ENCODE measurements around the gene NBEA. TPM values are rescaled to one million over a fixed set of nuclear protein-coding genes. Genes with fewer than 3 reads are reported as not detected.

Gene NBEA
- total RNA-seq, 1 experiment from 2014 or later = not detected

DNA sequence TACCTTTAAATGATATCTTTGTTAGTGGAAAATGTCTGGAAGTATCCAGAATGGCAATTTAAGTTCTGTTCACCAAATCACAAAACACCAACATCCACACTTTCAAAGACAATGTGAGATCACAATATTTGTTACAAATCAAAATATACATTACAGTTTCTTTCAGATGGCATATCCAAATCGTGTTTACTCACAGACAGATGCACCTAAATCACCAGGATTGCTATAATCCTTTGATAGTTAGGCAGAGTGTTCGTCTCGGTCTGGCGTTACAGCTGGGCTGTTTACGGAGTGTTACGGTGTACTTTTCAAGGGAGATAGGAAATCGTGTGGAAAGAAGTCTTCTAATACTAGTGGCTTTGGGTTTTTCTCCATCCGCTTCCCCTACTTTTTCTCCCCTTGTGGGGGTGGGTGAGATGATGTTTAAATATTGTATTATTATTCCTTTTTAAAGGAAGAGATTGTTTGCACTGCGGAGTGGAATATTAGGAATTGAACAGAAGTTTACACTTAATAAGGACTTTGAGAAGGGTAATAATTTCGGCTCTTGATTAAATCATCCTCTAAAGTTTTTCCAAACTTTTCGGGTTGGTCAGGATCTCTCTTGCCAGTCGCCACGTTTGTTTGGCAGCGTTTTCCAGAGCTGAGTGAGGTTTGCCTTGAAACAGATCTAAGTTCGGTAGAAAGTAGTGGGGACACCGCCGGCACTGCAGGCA lies 532.6 kb downstream of the NBEA start:
- no peak for DNase-seq (ENCODE audit: low spot score)

DNA sequence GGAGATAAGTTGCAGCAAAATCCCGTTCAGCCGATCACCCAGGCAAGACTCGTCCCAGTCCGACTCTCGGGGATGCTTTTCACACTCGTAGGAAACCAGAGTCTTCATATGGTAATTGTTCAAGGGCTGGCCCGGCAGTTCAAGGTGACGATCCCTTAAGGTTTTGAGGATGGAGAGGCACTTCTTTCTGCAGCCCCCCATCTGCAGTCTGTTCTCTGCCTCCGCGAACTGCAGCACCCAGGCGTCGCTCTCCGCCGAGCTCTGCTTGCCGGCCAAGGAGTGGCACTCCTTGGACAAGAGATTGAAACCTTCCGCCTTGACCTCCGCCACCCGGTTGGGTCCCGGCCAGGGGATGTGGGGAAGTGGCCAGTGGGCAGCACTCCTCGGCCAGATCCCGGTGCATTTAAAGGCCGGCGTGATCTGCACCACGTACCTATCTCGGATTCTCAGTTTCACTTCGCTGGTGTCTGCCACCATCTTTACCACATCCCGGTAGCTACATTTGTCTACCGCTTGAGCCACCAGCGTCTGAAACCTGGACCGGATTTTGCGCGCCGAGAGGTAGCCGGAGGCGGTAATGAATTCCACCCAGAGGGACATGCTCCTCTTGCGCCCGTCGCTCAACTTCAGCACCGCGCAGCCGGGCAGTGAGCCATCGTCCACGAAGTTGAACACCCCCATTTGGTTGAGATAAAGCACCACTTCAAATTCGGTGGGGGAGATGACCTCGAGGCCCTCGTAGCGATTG lies 533.3 kb downstream of the NBEA start:
- no peak for DNase-seq (ENCODE audit: low spot score)

DNA sequence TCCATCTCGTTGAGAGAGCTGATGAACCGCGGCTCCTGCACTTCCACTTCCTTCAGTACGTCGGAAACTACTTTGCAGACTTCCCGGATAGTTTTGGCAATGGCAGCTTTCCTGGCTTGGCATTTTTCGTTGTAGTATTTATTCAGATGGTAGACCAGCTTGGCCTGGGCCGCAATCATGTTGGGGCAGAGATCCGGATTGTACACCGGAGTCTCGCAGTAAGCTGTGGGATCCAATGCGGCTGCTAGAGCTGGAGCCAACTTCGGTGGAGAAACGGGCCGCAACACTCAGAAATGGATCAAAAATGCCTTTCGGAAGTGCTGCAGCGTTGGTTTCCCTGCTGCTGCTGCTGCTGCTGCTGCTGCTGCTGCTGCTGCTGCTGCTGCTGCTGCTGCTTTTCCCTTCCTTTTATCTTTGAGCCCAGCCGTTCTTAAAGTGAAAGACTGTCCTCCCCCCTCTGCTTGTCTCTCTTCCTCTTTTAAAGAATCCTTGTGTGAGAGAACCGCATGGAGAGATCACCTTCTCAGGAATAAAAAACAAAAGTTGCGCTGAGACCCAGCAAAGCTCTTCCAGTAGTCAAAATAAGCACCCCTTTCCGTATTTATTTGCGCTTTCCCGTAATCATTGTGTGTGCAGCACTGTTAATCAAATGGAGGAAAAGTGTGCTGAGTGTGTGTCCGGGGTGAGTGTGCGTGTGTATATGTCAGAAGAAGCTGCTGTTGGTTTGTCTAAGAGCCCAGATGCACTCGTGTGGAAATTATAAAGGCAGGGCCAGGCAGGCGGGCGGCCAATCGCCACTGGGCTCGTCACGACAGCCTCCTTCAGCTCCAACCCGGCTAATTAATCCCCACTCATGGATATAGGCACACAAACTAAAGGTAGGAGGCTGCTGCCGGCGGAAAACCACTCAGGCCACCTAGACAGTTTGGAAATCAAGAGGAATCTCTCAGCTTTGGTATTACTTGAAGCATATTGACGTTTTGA lies 534.2 kb downstream of the NBEA start, which contains the start of gene MAB21L1:
TSS of gene MAB21L1 (minus strand) at position 730 of the 984 bp plus-strand sequence. CDS start at position 179, 551 bp downstream.
- no peak for DNase-seq (ENCODE audit: low spot score)

DNA sequence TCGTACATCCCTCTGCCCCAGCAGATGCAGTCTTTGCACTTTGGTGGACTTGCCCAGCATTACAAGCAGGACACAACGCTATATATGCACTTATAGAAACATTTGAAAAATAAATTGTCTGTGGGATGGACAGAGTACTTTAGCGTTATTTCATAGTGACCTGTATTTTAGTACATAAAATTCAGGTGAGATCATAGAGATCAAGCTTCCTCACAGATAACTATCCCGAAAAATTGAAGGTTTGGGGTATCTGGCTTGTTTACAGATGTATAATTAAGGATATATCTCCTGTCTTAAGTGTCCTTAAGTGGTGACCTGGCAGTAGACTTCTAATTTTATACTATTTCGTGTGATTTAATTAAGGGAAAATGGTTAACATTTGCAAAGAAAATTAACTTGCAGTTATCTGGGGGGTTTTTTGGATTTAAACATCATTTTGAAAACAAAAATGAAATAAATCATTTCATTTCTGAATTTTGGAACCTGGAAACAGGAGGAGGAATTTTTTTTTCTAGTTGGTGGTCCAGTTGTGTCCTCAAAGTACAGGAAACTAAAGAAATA lies 535.4 kb downstream of the NBEA start:
- no peak for DNase-seq (ENCODE audit: low spot score)

DNA sequence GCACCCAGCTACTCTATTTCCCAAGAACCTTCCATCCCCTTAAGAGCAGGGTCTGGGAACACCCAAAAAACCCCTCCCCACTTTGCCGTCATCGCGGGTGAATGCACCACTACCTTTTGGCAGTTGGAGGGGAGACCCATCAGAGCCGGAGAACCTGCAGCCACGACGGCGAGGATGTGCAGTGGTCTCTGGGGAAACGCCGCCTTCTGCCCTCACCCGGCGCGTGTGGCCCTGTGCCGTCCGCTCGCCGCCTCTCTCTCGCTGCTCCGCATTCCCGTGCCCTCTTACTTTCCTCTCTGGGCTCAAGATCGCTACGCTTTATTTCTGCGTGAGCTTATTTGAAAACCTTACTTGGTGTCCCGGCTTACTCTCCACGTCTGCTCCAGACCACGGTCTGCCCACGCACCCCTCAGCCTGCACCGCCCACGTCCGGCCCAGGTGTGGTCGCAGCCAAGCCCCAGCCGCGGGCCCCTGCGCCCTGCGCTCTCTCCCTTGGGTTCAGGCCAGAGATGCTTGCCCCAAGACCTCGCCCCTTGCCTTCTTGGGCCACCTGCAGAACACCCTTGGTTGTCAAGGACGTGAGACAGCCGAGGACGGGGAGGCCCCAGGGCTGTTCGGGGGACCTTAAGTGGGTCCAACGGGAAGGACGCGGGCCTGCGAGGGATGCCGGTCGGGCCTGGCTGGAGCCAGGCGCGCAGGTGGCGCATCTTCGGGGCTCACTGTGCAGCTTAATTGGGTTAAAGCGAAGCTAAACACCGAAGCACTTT lies 536.4 kb downstream of the NBEA start:
- no peak for DNase-seq (ENCODE audit: low spot score)

DNA sequence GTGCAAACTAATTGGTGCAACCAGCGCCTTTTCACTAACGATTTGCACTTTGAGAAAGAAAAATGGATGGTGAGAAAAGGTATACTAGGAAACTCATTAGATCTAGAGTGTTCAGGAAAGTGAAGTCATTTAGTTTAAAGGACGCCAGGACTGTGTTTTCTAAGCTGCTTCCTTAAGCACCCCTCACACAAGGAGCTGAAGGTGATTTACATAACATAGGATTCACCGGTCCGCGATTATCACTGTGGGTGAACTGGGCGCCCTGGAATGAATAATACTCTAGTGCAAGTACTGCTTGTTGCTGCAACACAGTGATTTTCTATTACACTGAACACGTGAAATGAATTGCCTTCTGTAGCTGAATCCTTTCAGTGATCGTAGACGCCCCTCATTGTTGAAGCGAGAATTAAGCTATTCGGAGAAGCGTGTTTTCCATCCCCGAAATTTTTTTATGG lies 537.0 kb downstream of the NBEA start:
- DNase-seq (ENCODE audit: low spot score) = no peak

DNA sequence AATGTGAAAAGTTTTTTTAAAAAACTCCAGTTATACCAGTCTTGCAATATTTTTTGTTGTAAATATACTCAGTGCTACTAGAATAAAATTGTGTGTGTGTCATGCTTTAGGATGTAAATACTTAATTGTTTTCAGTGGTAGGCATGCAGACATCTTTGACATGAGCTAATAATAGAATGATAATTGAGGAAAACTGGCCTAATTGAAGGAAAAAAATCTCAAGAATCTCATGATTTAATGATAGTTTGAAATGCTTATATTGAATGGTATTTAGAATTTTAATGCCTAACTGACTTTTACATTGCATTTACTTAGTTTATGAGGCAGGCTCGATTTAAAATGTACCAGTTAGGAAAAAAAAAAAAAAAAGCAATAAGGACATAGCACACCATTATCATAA lies 537.6 kb downstream of the NBEA start:
- DNase-seq (ENCODE audit: low spot score) = no peak

DNA sequence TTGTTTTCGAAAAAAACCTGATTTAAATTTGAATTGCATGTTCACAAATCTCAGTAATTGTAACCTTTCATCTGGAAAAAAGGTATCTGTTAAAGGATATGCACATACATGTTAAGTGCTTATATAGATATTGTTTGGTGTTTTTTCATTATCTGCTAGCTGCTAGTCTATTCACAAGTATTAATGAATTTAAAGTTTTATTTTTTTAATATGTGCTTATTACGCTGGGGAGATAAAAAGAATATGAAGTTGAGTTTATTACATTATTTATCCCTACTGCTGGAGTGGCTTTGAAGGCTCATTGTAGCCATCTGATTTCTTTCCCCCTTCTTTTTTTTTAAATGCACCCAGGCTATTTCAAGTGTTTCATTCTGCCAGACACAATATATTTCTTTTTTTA lies 538.3 kb downstream of the NBEA start:
- DNase-seq (ENCODE audit: low spot score) = no peak

DNA sequence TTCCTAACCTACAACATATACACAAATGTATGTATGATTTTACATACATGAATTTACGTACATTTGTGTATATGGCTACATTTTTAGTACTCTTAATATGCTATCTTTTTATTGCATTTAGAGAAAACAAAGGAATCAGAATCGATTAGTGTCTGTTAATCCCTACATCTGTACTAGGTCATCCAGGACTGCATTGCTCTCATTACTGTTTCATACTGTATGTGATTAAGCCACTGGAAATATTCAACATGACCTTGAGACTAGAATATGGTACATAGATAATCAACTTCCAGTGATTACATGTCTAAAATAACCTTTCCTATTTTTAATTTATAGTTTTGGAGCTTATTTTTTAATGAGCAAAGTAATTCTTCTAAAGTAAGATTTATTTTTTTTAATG lies 539.7 kb downstream of the NBEA start:
- no peak for DNase-seq (ENCODE audit: low spot score)

DNA sequence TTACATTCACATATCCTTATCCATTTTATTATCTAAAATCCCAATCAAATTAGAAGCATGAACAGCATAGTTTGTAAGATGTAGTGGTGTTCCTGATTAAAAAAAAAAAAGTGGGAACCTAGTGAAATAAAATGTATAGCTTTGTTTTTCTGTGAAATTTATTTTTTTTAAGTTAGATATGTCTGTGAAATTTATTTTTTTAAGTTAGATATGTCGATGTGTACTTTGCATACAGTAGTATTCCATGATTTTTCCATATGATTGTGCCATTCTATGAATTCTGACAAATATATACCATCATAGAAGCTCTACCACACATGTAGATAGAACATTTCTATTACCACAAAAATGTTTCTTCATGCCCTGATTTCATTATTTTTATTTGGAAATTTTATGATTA lies 540.5 kb downstream of the NBEA start:
- DNase-seq (ENCODE audit: low spot score) = no peak

DNA sequence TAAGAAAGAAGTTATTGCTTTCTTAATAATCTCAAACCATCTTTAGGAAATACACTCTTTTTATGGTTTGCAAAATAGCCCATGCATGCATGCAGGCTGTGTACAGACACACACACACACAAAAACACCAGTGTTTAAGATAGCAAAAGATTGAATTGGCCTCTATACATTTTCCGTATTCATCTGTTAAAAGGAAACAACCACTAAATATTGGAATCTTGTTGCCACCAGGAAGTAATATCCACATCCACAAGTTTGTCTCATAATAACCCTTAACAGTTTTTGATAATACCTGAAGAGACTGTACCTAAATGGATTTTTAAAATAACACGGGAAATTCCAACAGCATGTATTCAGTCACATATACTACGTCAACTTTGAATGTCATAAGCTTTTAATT lies 541.7 kb downstream of the NBEA start:
- no peak for DNase-seq (ENCODE audit: low spot score)

DNA sequence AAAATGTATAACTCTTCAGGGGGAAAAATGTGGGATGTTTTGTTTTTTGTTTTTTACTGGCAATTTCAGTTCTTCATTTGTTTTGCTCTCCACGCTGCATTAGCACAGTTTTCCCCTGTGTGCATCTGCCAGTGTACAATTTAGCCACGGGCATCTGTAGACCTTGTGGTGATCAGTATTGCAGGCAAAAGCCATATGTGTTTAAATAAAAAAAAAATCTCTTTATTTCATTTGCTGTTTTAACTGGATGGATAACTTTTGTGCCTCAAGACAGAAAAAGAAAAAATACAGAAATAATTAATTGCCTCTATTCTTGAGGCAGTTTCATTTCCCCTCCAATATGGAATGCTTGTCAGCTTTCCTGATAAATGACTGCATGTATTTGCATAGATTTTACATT lies 542.3 kb downstream of the NBEA start:
- no peak for DNase-seq (ENCODE audit: low spot score)

DNA sequence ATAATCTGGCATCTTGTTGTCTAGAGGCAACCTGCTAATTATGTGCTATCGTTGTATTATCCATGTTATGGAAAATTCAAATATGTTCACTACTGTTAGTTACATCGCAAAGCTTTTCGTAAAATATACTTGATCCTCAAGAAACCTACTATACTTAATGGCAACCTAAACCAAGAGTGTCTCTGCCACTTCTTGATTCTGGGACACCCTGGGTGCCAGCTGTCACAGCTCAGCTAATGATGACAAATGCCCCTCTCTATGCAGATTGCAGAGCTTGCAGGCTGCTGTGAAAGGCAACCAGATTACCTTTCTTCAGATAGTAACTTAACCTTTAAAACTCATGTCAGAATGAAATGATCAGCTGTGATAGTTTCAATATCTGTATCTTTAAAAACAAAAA lies 543.4 kb downstream of the NBEA start:
- DNase-seq (ENCODE audit: low spot score) = no peak

DNA sequence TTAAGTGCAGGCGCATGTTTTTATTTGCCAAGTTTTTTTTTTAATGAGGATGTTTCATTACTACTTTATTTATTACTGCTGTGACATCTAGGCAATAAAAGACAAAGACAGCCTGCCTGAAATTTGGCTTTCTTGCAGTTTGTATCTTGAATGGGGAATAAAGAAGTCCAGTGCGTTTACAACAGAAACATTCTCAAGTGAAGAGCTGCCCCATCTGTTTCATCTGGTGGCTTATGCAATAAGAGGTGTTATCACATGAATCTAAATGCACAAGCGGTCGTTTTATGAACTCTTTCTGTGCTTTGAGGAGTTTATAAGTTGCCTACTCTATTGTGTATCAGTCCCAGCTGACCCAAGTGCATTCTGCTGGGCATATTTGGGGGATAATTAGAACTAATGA lies 547.0 kb downstream of the NBEA start:
- no peak for DNase-seq (ENCODE audit: low spot score)

DNA sequence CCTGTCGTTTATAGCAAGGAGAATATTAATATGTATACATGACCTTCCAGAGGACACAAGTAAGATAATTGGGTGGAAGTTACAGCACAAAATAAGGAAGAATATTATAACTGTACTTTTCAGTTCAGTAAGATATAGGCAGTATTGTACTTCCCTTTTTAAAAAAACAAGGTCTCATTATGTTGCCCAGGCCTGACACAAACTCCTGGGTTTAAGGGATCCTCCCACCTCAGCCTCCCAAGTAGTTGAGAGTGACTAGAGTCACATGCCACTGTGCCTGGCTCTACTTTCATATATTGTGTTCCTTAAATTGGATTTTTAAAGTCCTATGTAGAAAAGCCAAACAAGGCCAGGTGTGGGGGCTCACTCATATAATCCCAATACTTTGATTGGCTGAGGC lies 553.9 kb downstream of the NBEA start:
- DNase-seq (ENCODE audit: low spot score) = no peak

DNA sequence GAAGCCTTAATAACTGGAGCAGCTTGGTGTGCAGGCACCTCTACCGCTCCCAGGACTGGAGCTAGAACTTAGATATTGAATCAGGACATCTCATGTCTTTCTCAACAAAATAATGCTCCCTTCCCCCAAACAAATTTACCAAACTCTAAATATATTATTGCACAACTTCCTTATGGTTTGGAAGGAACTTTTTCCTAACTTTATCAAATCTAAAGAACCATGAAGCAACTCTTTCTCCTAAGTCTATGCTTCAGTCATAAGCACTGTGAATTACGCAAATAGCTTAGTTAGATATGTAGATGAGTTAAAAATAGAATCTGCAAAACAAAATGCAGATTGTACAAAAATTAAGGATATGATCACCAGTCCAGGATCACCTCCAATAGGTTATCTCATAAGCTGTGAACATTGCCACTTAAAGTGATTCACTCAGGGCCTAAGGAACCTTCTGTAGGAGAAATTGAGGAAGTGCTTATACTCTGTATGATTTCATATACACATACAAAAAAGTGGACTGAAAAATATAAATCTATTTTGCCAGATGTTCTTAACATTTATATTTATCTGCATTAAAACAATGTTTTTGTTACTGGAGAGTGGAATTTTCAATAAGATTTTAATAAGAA lies 554.8 kb downstream of the NBEA start:
- DNase-seq (ENCODE audit: low spot score) = no peak

DNA sequence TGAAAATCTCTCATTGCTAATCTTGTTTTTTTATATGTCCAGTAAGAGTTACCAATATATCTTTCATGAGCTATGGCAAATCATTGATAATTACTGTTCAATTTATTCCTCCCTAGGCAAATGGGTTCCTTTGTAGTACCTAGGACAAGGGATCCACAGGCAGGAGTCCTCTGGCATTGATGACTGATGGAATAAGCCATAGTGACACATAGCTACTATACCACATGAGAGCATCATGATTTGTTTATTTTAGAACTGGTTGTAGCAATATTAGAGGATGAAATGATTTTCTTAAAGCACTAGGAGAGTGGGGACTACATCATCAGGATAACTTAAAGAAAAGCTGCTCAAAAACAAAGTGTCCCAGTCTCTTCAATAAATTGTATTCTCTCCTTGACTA lies 556.2 kb downstream of the NBEA start:
- DNase-seq (ENCODE audit: low spot score) = no peak

DNA sequence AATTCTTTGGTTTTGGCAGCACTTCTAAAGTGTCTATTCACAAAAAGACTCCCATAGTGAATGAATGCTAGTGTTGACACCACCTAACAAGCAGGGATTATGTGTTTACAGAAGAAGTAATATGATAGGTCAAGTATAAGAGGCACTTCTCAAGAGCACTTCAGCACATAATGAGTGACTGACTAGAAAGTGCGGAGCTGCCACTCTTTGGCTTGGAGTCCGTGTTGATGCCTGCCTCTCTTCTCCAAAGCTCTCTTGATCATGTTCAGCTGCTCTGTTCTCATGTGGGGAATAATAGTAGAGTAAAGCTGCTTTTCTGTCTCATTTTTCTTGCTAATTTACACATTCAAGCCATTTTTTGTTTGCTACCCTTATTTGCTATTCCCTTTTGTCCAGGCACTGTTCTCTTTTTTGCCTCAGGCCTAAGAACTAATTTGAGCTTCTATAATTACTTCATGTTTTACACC lies 557.2 kb downstream of the NBEA start:
- no peak for DNase-seq (ENCODE audit: low spot score)

DNA sequence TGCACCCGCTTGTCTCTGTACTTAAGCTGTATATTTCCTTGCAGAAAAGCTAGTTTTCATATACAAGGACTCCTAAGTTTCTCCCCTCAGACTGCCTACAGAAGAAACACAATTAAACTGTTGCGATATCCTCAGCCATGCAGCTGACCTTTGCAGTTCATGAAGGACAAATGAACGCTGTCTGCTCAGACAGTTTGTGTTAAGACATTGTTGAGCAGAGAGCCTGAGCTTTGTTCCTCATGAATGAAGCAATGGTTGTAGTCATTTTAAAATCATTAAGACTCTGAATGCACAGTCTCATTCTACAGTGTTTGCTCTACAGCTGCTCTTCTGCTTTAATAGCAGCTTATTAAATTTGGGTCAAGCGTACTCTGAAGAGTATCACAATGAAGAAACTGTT lies 557.6 kb downstream of the NBEA start:
- no peak for DNase-seq (ENCODE audit: low spot score)

DNA sequence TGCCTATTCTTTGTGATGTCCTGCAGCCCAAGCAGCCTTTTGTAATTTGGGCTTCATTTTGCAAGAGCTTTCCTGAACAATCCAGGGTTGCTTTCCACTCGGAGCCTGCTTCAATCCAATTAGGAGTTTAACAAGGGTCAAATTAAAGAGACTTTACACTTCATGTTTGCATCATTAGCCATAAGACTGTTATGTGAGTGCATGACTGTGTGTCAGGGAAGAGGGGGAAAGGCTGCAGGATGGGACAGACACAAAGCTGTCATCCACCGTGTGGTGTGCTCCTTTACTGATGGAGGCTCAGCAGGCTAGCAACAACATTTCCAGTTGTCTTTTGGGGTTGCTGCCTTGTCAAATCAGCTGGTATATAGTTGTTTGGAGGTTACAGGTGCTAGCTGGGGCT lies 558.1 kb downstream of the NBEA start:
- no peak for DNase-seq (ENCODE audit: low spot score)
